Uterus (tissue), 2 donors: ENCODE measurements around the gene BABAM2.
"Not testable (repeated sequence)": the region's sequence is repeated elsewhere in the genome, so short reads cannot be mapped to it uniquely, and the experiment has no call there.

Experiments
- POLR2A ChIP-seq, 2 donors: fragments of 450-650 bp; IDR thresholded peaks; one replicate each; pipeline ENCODE4 v1.6.1; 2016; ENCODE audit warnings: antibody characterized with exemption in 2 of 2, mild to moderate bottlenecking in 1 of 2, moderate library complexity in 1 of 2
- TF ChIP-seq, protein P1 (sequence below), 4 experiments: fragments of 200-600 bp in 2 of 4; fragments of 450-650 bp in 2 of 4; sonication (generic) in 2 of 4; IDR thresholded peaks; one replicate each; pipeline ENCODE4 v1.5.1; 2016 to 2019; ENCODE audit warnings: antibody characterized with exemption in 4 of 4, mild to moderate bottlenecking in 2 of 4, moderate library complexity in 1 of 4

DNA sequence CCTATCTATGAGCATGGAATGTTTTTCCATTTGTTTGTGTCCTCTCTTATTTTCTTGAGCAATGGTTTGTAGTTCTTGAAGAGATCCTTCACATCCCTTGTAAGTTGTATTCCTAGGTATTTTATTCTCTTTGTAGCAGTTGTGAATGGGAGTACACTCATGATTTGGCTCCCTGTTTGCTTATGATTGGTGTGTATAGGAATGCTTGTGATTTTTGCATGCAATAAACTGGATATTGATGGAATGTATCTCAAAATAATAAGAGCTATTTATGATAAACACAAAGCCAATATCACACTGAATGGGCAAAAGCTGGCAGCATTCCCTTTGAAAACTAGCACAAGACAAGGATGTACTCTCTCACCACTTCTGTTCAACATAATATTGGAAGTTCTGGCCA, 223.2 kb downstream of the BABAM2 start:
- TF ChIP-seq, protein P1, sequence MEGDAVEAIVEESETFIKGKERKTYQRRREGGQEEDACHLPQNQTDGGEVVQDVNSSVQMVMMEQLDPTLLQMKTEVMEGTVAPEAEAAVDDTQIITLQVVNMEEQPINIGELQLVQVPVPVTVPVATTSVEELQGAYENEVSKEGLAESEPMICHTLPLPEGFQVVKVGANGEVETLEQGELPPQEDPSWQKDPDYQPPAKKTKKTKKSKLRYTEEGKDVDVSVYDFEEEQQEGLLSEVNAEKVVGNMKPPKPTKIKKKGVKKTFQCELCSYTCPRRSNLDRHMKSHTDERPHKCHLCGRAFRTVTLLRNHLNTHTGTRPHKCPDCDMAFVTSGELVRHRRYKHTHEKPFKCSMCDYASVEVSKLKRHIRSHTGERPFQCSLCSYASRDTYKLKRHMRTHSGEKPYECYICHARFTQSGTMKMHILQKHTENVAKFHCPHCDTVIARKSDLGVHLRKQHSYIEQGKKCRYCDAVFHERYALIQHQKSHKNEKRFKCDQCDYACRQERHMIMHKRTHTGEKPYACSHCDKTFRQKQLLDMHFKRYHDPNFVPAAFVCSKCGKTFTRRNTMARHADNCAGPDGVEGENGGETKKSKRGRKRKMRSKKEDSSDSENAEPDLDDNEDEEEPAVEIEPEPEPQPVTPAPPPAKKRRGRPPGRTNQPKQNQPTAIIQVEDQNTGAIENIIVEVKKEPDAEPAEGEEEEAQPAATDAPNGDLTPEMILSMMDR (IDR thresholded peaks at IDR 0.05) = not testable (repeated sequence)
- not testable (repeated sequence) for TF ChIP-seq POLR2A (IDR thresholded peaks at IDR 0.05)
